IMR-90 (cell line): Measurements from ENCODE around the gene HIC2.
"Not testable (repeated sequence)": the region's sequence is repeated elsewhere in the genome, so short reads cannot be mapped to it uniquely, and the experiment has no call there.

ENCODE experiments used
- CEBPB ChIP-seq: IDR thresholded peaks from 2 replicates; pipeline ENCODE4 v1.6.1; 2012; ENCODE audit warnings: low read depth, low read length, improper control_type of control experiment
- TF ChIP-seq, protein P1 (sequence below): conservative IDR thresholded peaks from 2 replicates; pipeline ENCODE4 v1.5.1; 2012; ENCODE audit warnings: mild to moderate bottlenecking, low read depth, low read length, improper control_type of control experiment

GRCh38 chr22:21401197-21401969 is 15.8 kb upstream of the HIC2 start:
- not testable (repeated sequence) for TF ChIP-seq CEBPB
- TF ChIP-seq, protein P1, sequence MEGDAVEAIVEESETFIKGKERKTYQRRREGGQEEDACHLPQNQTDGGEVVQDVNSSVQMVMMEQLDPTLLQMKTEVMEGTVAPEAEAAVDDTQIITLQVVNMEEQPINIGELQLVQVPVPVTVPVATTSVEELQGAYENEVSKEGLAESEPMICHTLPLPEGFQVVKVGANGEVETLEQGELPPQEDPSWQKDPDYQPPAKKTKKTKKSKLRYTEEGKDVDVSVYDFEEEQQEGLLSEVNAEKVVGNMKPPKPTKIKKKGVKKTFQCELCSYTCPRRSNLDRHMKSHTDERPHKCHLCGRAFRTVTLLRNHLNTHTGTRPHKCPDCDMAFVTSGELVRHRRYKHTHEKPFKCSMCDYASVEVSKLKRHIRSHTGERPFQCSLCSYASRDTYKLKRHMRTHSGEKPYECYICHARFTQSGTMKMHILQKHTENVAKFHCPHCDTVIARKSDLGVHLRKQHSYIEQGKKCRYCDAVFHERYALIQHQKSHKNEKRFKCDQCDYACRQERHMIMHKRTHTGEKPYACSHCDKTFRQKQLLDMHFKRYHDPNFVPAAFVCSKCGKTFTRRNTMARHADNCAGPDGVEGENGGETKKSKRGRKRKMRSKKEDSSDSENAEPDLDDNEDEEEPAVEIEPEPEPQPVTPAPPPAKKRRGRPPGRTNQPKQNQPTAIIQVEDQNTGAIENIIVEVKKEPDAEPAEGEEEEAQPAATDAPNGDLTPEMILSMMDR = not testable (repeated sequence)
